Neural cell (in vitro differentiated cells): Measurements from ENCODE around the gene NEURL4. TPM values are rescaled to one million over a fixed set of nuclear protein-coding genes. Genes with fewer than 3 reads are reported as not detected.

Experiments
- H2AFZ ChIP-seq: fragments of 200-600, 300-800 bp; sonication (generic), shearing (Covaris generic); 2 replicates; pipeline ENCODE4 v1.6.0; 2014; ENCODE audit warnings: low read depth, mild to moderate bottlenecking, antibody characterized with exemption, low read length, moderate library complexity
- H3F3A ChIP-seq: fragments of 200-600 bp; shearing (Covaris generic); 2 replicates; pipeline ENCODE4 v1.6.1; 2016; ENCODE audit warnings: mild to moderate bottlenecking, moderate library complexity, mixed read lengths, antibody characterized with exemption, low read length; ENCODE audit not compliant: insufficient read depth, poor library complexity, severe bottlenecking
- H3K27ac ChIP-seq: fragments of 200-600, 300-800 bp; sonication (generic), shearing (Covaris generic); 2 replicates; pipeline ENCODE4 v1.5.1; 2014; ENCODE audit warnings: mild to moderate bottlenecking, low read length, moderate library complexity
- H3K27me3 ChIP-seq: fragments of 300-800, 200-600 bp; sonication (generic), shearing (Covaris generic); 2 replicates; pipeline ENCODE4 v1.6.0; 2014; ENCODE audit warnings: mild to moderate bottlenecking, low read depth, low read length, moderate library complexity; ENCODE audit not compliant: insufficient read depth
- H3K36me3 ChIP-seq: fragments of 300-800, 200-600 bp; sonication (generic), shearing (Covaris generic); 2 replicates; pipeline ENCODE4 v1.5.1; 2014; ENCODE audit warnings: mild to moderate bottlenecking, antibody characterized with exemption, low read length, moderate library complexity; ENCODE audit not compliant: insufficient read depth
- H3K4me2 ChIP-seq: fragments of 300-800, 200-600 bp; sonication (generic), shearing (Covaris generic); 2 replicates; pipeline ENCODE4 v1.6.0; 2014; ENCODE audit warnings: mild to moderate bottlenecking, low read length
- H3K4me3 ChIP-seq: fragments of 300-800, 200-600 bp; sonication (generic), shearing (Covaris generic); 2 replicates; pipeline ENCODE4 v1.5.1; 2014; ENCODE audit warnings: mild to moderate bottlenecking, low read length, moderate library complexity
- H3K79me2 ChIP-seq: fragments of 200-600 bp; shearing (Covaris generic); replicated peaks from 2 replicates; pipeline ENCODE4 v1.6.0; 2014; ENCODE audit warnings: mild to moderate bottlenecking, low read length, moderate library complexity; ENCODE audit not compliant: insufficient read depth
- H3K9ac ChIP-seq: fragments of 300-800, 200-600 bp; sonication (generic), shearing (Covaris generic); 2 replicates; pipeline ENCODE4 v1.6.1; 2016; ENCODE audit warnings: mild to moderate bottlenecking, low read length, mixed read lengths
- H3K9me2 ChIP-seq: fragments of 200-600 bp; shearing (Covaris generic); 2 replicates; pipeline ENCODE4 v1.6.1; 2016; ENCODE audit warnings: mild to moderate bottlenecking, low read length, mixed read lengths; ENCODE audit not compliant: insufficient read depth
- H3K9me3 ChIP-seq: fragments of 200-600, 300-800 bp; sonication (generic), shearing (Covaris generic); 2 replicates; pipeline ENCODE4 v1.6.1; 2016; ENCODE audit warnings: mild to moderate bottlenecking, mixed run types, low read length, moderate library complexity, mixed read lengths
- H4K20me1 ChIP-seq: fragments of 200-600 bp; shearing (Covaris generic); 2 replicates; pipeline ENCODE4 v1.6.1; 2016; ENCODE audit warnings: mild to moderate bottlenecking, mixed run types; ENCODE audit not compliant: insufficient read depth
- CTCF ChIP-seq: fragments of 450-650 bp; IDR thresholded peaks from 2 replicates; pipeline ENCODE4 v1.5.1; 2014; ENCODE audit warnings: antibody characterized with exemption, mild to moderate bottlenecking, moderate library complexity; ENCODE audit not compliant: poor library complexity, severe bottlenecking
- EP300 ChIP-seq: fragments of 450-650 bp; conservative IDR thresholded peaks from 2 replicates; pipeline ENCODE4 v1.6.1; 2014; ENCODE audit warnings: antibody characterized with exemption, mild to moderate bottlenecking, moderate library complexity; ENCODE audit not compliant: poor library complexity, severe bottlenecking
- EZH2 ChIP-seq: fragments of 200-600, 300-800 bp; shearing (Covaris generic), sonication (generic); IDR thresholded peaks from 2 replicates; pipeline ENCODE4 v1.6.1; 2014; ENCODE audit warnings: antibody characterized with exemption, low read length, borderline replicate concordance, mild to moderate bottlenecking; ENCODE audit not compliant: insufficient read depth, poor library complexity, severe bottlenecking
- MXI1 ChIP-seq: fragments of 450-650 bp; conservative IDR thresholded peaks from 2 replicates; pipeline ENCODE4 v1.6.1; 2014; ENCODE audit warnings: antibody characterized with exemption, mild to moderate bottlenecking; ENCODE audit not compliant: poor library complexity, severe bottlenecking
- POLR2AphosphoS5 ChIP-seq: IDR thresholded peaks from 2 replicates; pipeline ENCODE4 v1.6.1; 2012
- RAD21 ChIP-seq: fragments of 450-650 bp; conservative IDR thresholded peaks from 2 replicates; pipeline ENCODE4 v1.6.1; 2014; ENCODE audit warnings: antibody characterized with exemption, mild to moderate bottlenecking, moderate library complexity
- REST ChIP-seq: IDR thresholded peaks from 2 replicates; pipeline ENCODE4 v1.6.1; 2012; ENCODE audit warnings: borderline replicate concordance
- SMC3 ChIP-seq: fragments of 450-650 bp; conservative IDR thresholded peaks from 2 replicates; pipeline ENCODE4 v1.6.1; 2014; ENCODE audit warnings: antibody characterized with exemption, mild to moderate bottlenecking, moderate library complexity; ENCODE audit not compliant: poor library complexity
- TAF1 ChIP-seq: IDR thresholded peaks from 2 replicates; pipeline ENCODE4 v1.6.1; 2012; ENCODE audit warnings: low read depth
- polyA plus RNA-seq: library from polyadenylated mRNA; depleted of rRNA; stranded (reverse); fragments of >200 nt; gene quantifications from 2 replicates; pipeline ENCODE4 v1.2.3, GENCODE V29; 2014

The NEURL4 gene
- polyA plus RNA-seq, 1 donor from 2014 or later, result 58.4 TPM

- no peak overlapping the region for H3K27ac ChIP-seq
- no peaks in the 10 kb centered on the region for H3K9me2 ChIP-seq
- peaks cover 39% of the 10 kb centered on the region for H3K27me3 ChIP-seq
- H4K20me1 ChIP-seq, result no peaks in the 10 kb centered on the region
- no peaks in the 10 kb centered on the region for H3K9me3 ChIP-seq
- H3K79me2 ChIP-seq, result no peaks in the 10 kb centered on the region
- H3K4me3 ChIP-seq, result no peak overlapping the region
- no peak overlapping the region for H2AFZ ChIP-seq
- TF ChIP-seq TAF1 (no peak), POLR2AphosphoS5 (no peak), EZH2 (no peak), EP300 (no peak), CTCF (no peak), RAD21 (no peak)
- H3F3A ChIP-seq, result no peaks in the 10 kb centered on the region
- H3K9ac ChIP-seq, result no peak overlapping the region
- H3K4me2 ChIP-seq, result no peak overlapping the region
- H3K36me3 ChIP-seq, result no peaks in the 10 kb centered on the region
Measured at GRCh38 chr17:7290685-7291084, 38.5 kb downstream of the NEURL4 start.

- no peaks in the 10 kb centered on the region for H4K20me1 ChIP-seq
- H3K4me2 ChIP-seq, result no peak overlapping the region
- H3K9me2 ChIP-seq, result no peaks in the 10 kb centered on the region
- H3F3A ChIP-seq, result no peaks in the 10 kb centered on the region
- no peaks in the 10 kb centered on the region for H3K79me2 ChIP-seq
- TF ChIP-seq EP300 (no peak), CTCF (no peak), RAD21 (no peak), EZH2 (no peak), SMC3 (no peak), POLR2AphosphoS5 (no peak), REST (no peak), MXI1 (no peak), TAF1 (no peak)
- no peaks in the 10 kb centered on the region for H3K9me3 ChIP-seq
- peaks cover 34% of the 10 kb centered on the region for H3K27me3 ChIP-seq
- H3K9ac ChIP-seq, result no peak overlapping the region
- no peak overlapping the region for H2AFZ ChIP-seq
- no peak overlapping the region for H3K4me3 ChIP-seq
- no peak overlapping the region for H3K27ac ChIP-seq
- no peaks in the 10 kb centered on the region for H3K36me3 ChIP-seq
Measured at GRCh38 chr17:7290166-7290565, 39.0 kb downstream of the NEURL4 start.
